ENCODE measurements around the gene ZNF518A. TPM values are rescaled to one million over a fixed set of nuclear protein-coding genes. Genes with fewer than 3 reads are reported as not detected.

Gene ZNF518A
- 10 to 100 TPM in 6 of 9 donors, 1 to 10 TPM in 3; 7.4 to 17.9 (median 12.2) TPM for total RNA-seq
- polyA plus RNA-seq, result 1 to 10 TPM; 3.0 to 3.2 TPM
- long read RNA-seq, donor 1, partial matches to known transcripts, result 0 of 3 reads
- long read RNA-seq, donor 1, other reads (novel, unspliced or antisense), result 3 of 3 reads
- long read RNA-seq, donor 2, partial matches to known transcripts, result 1 of 16 reads
- long read RNA-seq, donor 2, other reads (novel, unspliced or antisense), result 15 of 16 reads
- long read RNA-seq, donor 3, partial matches to known transcripts, result 0 of 2 reads
- long read RNA-seq, donor 3, other reads (novel, unspliced or antisense), result 2 of 2 reads

- peaks cover under 1 to 44% (median 31%) of the 10 kb centered on the region in 9 donors for H3K27me3 ChIP-seq
- DNase-seq (peak; percentile 94 to 97 (median 95)), ATAC-seq (peak; percentile 98 to 99 (median 98))
- H3K36me3 ChIP-seq, result peaks cover 0 to 21% (median 17%) of the 10 kb centered on the region in 9 donors
- 10 to 11% (median 10%) methylated on average over 47 to 48 of the region's 48 CpGs for WGBS, 4 donors
- peaks cover 0 to 22% (median 8%) of the 10 kb centered on the region in 12 donors for H3K4me1 ChIP-seq
- intact Hi-C loops (cut with DNase I), result loop anchor here (1.0 to 10.0 kb wide), 7 partner anchors 37 to 455 kb away; partner anchors contain the start of genes CCNJ (in 3 of the 10) and TM9SF3 (in 1 of the 10)
- TF ChIP-seq CTCF (IDR thresholded peaks at IDR 0.05), result peak in 1 of 12 donors; percentile 7
- no peak for TF ChIP-seq POLR2A (IDR thresholded peaks at IDR 0.05)
- H3K9me3 ChIP-seq, result no peaks in the 10 kb centered on the region
- peak within 1 kb of the TSS; percentile 30 to 89 (median 79) for H3K4me3 ChIP-seq
- peak within 1 kb of the TSS; percentile 85 to 100 (median 94) for H3K27ac ChIP-seq
Measured at GRCh38 chr10:96129387-96130325, at the start of gene ZNF518A. TSS of gene ZNF518A (plus strand) at chr10:96130297. CDS start at chr10:96156323, 26,026 bp downstream.

- TF ChIP-seq CTCF (IDR thresholded peaks at IDR 0.05), result no peak
- TF ChIP-seq POLR2A (IDR thresholded peaks at IDR 0.05), result no peak
- no peak for DNase-seq
- ATAC-seq, result no peak
- Histone ChIP-seq H3K36me3 (peaks cover 0 to 13% (median 0%) of the 10 kb centered on the region in 9 donors), H3K4me1 (peaks cover 0 to 10% (median 0%) of the 10 kb centered on the region in 12 donors), H3K4me3 (no peak overlapping the region), H3K27me3 (no peaks in the 10 kb centered on the region), H3K27ac (no peak overlapping the region), H3K9me3 (no peaks in the 10 kb centered on the region)
- intact Hi-C loops (cut with DNase I), result loop anchor here in 1 of 10 donors (1.0 kb wide), 1 partner anchor 34 kb away; no protein-coding TSS in a partner anchor
- WGBS, 4 donors, result 55 to 64% (median 61%) methylated on average over 2 of the region's 2 CpGs
Measured at GRCh38 chr10:96082153-96082552, 47.9 kb upstream of the ZNF518A start.

- Histone ChIP-seq H3K9me3 (no peaks in the 10 kb centered on the region), H3K4me1 (peaks cover 0 to 10% (median 0%) of the 10 kb centered on the region in 12 donors), H3K4me3 (no peak overlapping the region), H3K27me3 (no peaks in the 10 kb centered on the region), H3K27ac (no peak overlapping the region), H3K36me3 (peaks cover 0 to 13% (median 0%) of the 10 kb centered on the region in 9 donors)
- DNase-seq (no peak), ATAC-seq (peak; percentile 80 to 86 (median 82))
- WGBS, 4 donors, result 37 to 53% (median 45%) methylated on average over 1 of the region's 1 CpG
- intact Hi-C loops (cut with DNase I), result loop anchor here in 1 of 10 donors (1.0 kb wide), 1 partner anchor 34 kb away; no protein-coding TSS in a partner anchor
- TF ChIP-seq POLR2A (IDR thresholded peaks at IDR 0.05), result no peak
- TF ChIP-seq CTCF (IDR thresholded peaks at IDR 0.05), result no peak
Measured at GRCh38 chr10:96082748-96083147, 47.3 kb upstream of the ZNF518A start.
